Thyroid gland (tissue), 4 donors: ENCODE data around the gene TMEM174. TPM values are rescaled to one million over a fixed set of nuclear protein-coding genes. Genes with fewer than 3 reads are reported as not detected.
A peak's percentile ranks its signal among the peaks of the same experiment; 100 is the strongest.

Experiments used
- DNase-seq, 2 donors: peaks; one replicate each; pipeline ENCODE4 v3.0.0-alpha.2; 2019
- H3K27ac ChIP-seq, 3 donors: fragments of 200-600 bp; sonication (generic); 1 replicate in 2 of 3; 2 replicates in 1 of 3; pipeline ENCODE4 v1.5.1; 2016 to 2019; ENCODE audit warnings: mild to moderate bottlenecking in 1 of 3, moderate library complexity in 1 of 3
- H3K27me3 ChIP-seq: fragments of 200-600 bp; sonication (generic); one replicate; pipeline ENCODE4 v1.5.1; 2019
- H3K36me3 ChIP-seq, 2 donors: fragments of 200-600 bp; sonication (generic); one replicate each; pipeline ENCODE4 v1.5.1; 2016 to 2019
- H3K4me1 ChIP-seq, 2 donors: fragments of 200-600 bp; sonication (generic); one replicate each; pipeline ENCODE4 v1.5.1; 2017 to 2019
- H3K4me3 ChIP-seq, 3 donors: fragments of 200-600 bp; sonication (generic); replicated peaks in 1 of 3; 1 replicate in 2 of 3; 2 replicates in 1 of 3; pipeline ENCODE4 v1.5.1; 2016; ENCODE audit warnings: mild to moderate bottlenecking in 1 of 3
- H3K9me3 ChIP-seq: fragments of 200-600 bp; sonication (generic); one replicate; pipeline ENCODE4 v1.5.1; 2017
- CTCF ChIP-seq, 6 experiments: fragments of 200-600 bp in 3 of 6; fragments of 450-650 bp in 3 of 6; sonication (generic) in 3 of 6; IDR thresholded peaks; one replicate each; pipeline ENCODE4 v1.5.1; 2016 to 2019; ENCODE audit warnings: antibody characterized with exemption in 6 of 6, mild to moderate bottlenecking in 2 of 6, inconsistent platforms in 1 of 6, moderate library complexity in 1 of 6
- POLR2A ChIP-seq, 2 donors: fragments of 450-650 bp; IDR thresholded peaks; one replicate each; pipeline ENCODE4 v1.6.1; 2017; ENCODE audit warnings: antibody characterized with exemption in 2 of 2, mild to moderate bottlenecking in 2 of 2, moderate library complexity in 1 of 2
- WGBS, 2 donors: methylation state at CpG; one replicate each; pipeline ENCODE4 v1.1.5; 2017; 5-methylcytosine and 5-hydroxymethylcytosine counted together
- intact Hi-C: fragments of 100-400 bp; cut with DNase I; formaldehyde crosslinking; loops from one replicate; pipeline ENCODE4 v1.15.1; 2023
- total RNA-seq, 4 donors: library from RNA; depleted of rRNA; stranded (reverse); fragments of >200 nt; gene quantifications; one replicate each; pipeline ENCODE4 v1.2.3, GENCODE V29; 2016

The TMEM174 gene
- total RNA-seq, 4 donors from 2014 or later: 0.22 to 1.5 (median 0.38) TPM; not detected in 1

- no peaks in the 10 kb centered on the region for H3K27me3 ChIP-seq
- no peaks in the 10 kb centered on the region for H3K9me3 ChIP-seq
- TF ChIP-seq CTCF (IDR thresholded peaks at IDR 0.05) (no peak), POLR2A (IDR thresholded peaks at IDR 0.05) (no peak)
- peaks cover 29 to 51% of the 10 kb centered on the region in 2 donors for H3K4me1 ChIP-seq
- H3K4me3 ChIP-seq: no peak overlapping the region
- DNase-seq: no peak
- no peaks in the 10 kb centered on the region for H3K36me3 ChIP-seq
- 80 to 90% methylated on average over 4 of the region's 4 CpGs for WGBS, 2 donors
- H3K27ac ChIP-seq: no peak overlapping the region
- intact Hi-C loops: no loop called here
These were observed 12.7 kb upstream of the TMEM174 start for GRCh38 chr5:73160239-73160671.

DNA sequence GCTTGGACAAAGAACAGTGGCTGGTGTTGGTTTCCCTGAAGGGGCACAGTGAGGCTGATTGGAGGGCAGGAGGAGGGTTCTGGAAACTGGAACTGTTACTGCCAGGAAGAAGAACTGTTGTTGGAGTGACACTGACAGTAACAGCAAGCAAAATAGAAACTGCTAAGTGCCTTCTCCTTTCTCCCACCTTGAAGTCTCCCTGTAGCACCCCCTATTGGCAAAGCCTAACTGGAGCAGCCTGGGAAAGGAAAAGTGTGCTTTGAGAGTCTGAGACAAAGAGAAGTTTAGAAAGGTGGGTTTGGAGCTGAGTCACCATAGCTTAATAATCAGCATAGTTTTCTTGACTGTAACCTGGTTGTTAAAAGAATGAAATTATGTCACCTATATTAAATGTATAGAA, 2.5 kb upstream of the TMEM174 start:
- no peaks in the 10 kb centered on the region for H3K36me3 ChIP-seq
- no peaks in the 10 kb centered on the region for H3K9me3 ChIP-seq
- TF ChIP-seq CTCF (IDR thresholded peaks at IDR 0.05): peak in 3 of 6 experiments; percentile 20 to 30 (median 26)
- no peak for TF ChIP-seq POLR2A (IDR thresholded peaks at IDR 0.05)

GRCh38 chr5:73171495-73171894, 1.5 kb upstream of the TMEM174 start:
- H3K9me3 ChIP-seq: no peaks in the 10 kb centered on the region
- H3K4me3 ChIP-seq: no peak overlapping the region
- no peak overlapping the region for H3K27ac ChIP-seq
- no peaks in the 10 kb centered on the region for H3K27me3 ChIP-seq
- H3K36me3 ChIP-seq: no peaks in the 10 kb centered on the region
- TF ChIP-seq CTCF (IDR thresholded peaks at IDR 0.05): no peak
- no peak for TF ChIP-seq POLR2A (IDR thresholded peaks at IDR 0.05)
- intact Hi-C loops: no loop called here
- DNase-seq: no peak
- peaks cover 4 to 11% of the 10 kb centered on the region in 2 donors for H3K4me1 ChIP-seq

More for the DNA sequence above, 2.5 kb upstream of the TMEM174 start:
- Histone ChIP-seq H3K27ac (no peak overlapping the region), H3K27me3 (no peaks in the 10 kb centered on the region), H3K4me1 (peaks cover 4 to 11% of the 10 kb centered on the region in 2 donors), H3K4me3 (no peak overlapping the region)
- DNase-seq: no peak
- intact Hi-C loops: no loop called here

DNA sequence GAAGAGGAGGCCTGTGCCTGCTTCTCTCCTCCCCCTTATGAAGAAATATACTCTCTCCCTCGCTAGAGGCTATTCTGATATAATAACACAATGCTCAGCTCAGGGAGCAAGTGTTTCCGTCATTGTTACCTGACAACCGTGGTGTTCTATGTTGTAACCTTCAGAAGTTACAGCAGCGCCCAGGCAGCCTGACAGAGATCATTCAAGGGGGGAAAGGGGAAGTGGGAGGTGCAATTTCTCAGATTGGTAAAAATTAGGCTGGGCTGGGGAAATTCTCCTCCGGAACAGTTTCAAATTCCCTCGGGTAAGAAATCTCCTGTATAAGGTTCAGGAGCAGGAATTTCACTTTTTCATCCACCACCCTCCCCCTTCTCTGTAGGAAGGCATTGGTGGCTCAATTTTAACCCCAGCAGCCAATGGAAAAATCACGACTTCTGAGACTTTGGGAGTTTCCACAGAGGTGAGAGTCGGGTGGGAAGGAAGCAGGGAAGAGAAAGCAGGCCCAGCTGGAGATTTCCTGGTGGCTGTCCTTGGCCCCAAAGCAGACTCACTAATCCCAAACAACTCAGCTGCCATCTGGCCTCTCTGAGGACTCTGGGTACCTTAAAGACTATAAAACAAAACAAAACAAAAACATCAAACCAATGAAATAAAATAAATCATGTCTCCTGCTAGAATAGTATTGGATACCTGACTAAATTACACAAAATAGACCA, 1.3 kb downstream of the TMEM174 start:
- Histone ChIP-seq H3K36me3 (no peaks in the 10 kb centered on the region), H3K4me3 (no peak overlapping the region), H3K4me1 (peaks cover 9 to 11% of the 10 kb centered on the region in 2 donors), H3K27me3 (no peaks in the 10 kb centered on the region), H3K27ac (no peak overlapping the region), H3K9me3 (no peaks in the 10 kb centered on the region)
- intact Hi-C loops: no loop called here
- TF ChIP-seq POLR2A (IDR thresholded peaks at IDR 0.05): no peak
- TF ChIP-seq CTCF (IDR thresholded peaks at IDR 0.05): no peak
- DNase-seq: no peak
- WGBS, 2 donors: 76 to 84% methylated on average over 8 of the region's 8 CpGs

- Histone ChIP-seq H3K4me3 (no peak overlapping the region), H3K36me3 (no peaks in the 10 kb centered on the region), H3K4me1 (peaks cover 9 to 14% of the 10 kb centered on the region in 2 donors), H3K27me3 (no peaks in the 10 kb centered on the region), H3K9me3 (no peaks in the 10 kb centered on the region), H3K27ac (no peak overlapping the region)
- DNase-seq: peak; percentile 30 to 37
- WGBS, 2 donors: 89 to 98% methylated on average over 2 of the region's 2 CpGs
- intact Hi-C loops: no loop called here
- TF ChIP-seq POLR2A (IDR thresholded peaks at IDR 0.05) (no peak), CTCF (IDR thresholded peaks at IDR 0.05) (no peak)
These were observed 3.3 kb downstream of the TMEM174 start for GRCh38 chr5:73176250-73176649.
